NCI-H1092 (cell line): Measurements from ENCODE around the gene MAIP1.

Experiments used
- DNase-seq: peaks from one replicate; lab custom pipeline; 2025; lab: John Stamatoyannopoulos, UW

Gene MAIP1

DNA sequence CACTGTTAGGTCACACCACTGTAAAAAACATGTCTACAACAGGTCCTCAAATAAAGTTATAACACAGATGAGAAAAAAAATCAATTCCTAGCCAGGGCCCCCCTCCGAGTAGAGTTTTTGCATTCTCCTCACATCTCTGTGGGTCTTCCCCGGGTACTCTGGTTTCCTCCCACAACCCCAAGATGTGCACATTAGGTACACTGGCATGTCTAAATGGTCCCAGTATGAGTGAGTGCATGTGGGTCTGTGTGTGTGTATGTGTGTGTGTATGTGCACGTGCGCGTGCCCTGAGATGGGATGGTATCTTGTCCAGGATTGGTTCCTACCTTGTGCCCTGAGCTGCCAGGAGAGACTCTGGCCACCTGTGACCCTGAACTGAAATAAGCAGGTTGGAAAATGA is 5.0 kb upstream of the MAIP1 start:
- DNase-seq, result no peak

DNA sequence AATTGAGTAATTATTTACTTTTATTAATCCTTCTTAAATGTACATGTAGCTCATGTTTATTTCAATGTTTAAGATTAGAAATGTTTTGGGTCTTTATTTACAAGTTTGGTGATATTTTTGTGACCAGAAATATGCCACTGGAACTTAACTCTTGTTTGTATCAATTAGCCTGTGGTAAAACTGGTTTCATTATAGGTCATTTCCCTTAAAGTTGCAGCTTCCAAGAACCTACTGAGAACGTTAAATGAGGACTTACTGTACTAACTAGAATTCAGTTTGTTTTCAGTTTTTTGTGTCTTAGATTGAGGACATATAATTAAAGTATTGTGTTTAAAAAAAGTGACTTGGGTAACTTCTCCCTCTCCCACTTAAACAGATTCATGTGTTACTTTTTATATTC is 4.4 kb upstream of the MAIP1 start:
- DNase-seq, result no peak

DNA sequence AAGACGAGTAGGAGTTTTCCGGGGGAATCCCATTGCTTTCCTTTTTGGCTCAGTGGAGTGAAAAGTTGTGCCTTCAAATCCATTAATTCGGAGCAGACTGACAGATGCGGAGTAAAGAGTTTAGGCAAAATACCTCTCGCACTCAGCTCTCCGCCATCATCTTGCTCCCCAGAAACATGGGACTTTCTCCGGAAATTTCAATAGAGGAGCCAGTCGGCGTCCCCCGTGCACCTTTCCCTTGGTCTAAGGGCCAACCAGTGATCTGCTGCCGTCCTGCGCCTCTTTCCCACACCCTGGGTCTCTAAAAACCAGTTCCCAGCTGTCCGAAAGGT is 409 bp upstream of the MAIP1 start:
- no peak for DNase-seq

- DNase-seq, result no peak
These were observed 639 bp downstream of the MAIP1 start for GRCh38 chr2:199956062-199956380.

DNA sequence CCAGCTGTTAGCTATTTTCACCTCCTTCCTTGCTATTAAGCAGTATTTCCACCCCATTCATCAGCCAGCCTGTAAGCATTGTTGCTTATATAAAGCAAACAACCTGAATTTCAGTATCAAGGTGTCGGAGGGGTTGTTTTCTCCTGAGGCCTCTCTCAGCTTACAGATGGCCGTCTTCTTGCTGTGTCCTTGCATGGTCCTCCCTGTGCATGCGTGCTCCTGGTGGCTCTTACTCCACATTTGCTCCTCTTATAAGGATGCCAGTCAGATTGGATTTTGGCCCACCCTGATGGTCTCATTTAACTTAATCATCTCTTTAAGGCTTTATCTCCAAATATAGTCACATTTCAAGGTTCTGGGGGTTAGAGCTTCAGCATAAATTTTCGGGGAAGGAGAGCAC is 2.6 kb downstream of the MAIP1 start:
- no peak for DNase-seq

GRCh38 chr2:199962203-199962602 is 6.8 kb downstream of the MAIP1 start:
- DNase-seq, result no peak

- DNase-seq, result no peak
These were observed 11.0 kb downstream of the MAIP1 start for GRCh38 chr2:199966405-199966804.

GRCh38 chr2:199966976-199967375 is 11.6 kb downstream of the MAIP1 start:
- no peak for DNase-seq

GRCh38 chr2:199968126-199968525 is 12.7 kb downstream of the MAIP1 start:
- no peak for DNase-seq

DNA sequence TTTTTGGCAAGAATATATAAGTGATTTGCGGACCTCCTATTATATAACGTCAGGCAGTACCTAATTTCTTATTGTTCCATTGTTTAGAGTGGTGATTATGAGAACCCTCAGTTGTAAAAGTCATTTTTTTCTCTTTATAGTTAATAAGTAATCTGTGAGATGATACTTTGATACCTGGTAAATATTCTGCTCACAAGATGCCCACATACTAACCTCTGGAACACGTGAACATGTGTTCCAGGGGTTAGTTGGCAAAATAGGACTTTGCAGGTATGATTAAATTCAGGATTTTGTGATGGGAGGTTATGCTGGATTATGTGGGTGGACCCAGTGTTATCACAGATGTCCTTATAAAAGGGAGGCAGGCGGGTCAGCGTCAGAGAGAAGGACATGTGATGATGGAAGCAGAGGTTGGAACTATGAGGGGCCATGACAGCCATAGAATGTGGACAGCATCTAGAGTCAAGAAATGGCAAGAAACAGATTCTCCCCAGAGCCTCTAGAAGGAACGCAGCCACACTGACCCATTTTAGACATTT is 16.8 kb downstream of the MAIP1 start:
- no peak for DNase-seq

DNA sequence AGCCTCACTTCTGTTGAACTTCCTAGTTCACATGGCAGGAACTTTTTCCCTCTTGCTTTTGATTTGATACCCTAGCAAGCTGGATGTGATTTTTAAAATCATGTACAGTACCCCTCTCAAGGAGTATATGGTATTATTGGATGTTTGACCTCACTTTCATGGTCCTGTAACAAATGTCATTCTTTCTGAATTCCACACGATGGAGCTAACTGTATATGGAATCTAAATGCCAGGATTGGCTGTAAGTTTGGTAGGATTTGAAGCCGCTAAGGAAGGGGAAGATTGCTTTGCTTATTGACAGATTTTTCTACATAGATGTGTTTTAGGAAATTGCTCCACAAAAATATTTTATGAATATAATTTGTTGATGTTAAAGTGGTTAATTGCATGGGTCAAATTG is 18.3 kb downstream of the MAIP1 start:
- no peak for DNase-seq

GRCh38 chr2:199975273-199975895 is 20.0 kb downstream of the MAIP1 start:
- no peak for DNase-seq

GRCh38 chr2:199977984-199978415 is 22.6 kb downstream of the MAIP1 start:
- no peak for DNase-seq

GRCh38 chr2:199979398-199979797 is 24.0 kb downstream of the MAIP1 start:
- DNase-seq, result no peak

DNA sequence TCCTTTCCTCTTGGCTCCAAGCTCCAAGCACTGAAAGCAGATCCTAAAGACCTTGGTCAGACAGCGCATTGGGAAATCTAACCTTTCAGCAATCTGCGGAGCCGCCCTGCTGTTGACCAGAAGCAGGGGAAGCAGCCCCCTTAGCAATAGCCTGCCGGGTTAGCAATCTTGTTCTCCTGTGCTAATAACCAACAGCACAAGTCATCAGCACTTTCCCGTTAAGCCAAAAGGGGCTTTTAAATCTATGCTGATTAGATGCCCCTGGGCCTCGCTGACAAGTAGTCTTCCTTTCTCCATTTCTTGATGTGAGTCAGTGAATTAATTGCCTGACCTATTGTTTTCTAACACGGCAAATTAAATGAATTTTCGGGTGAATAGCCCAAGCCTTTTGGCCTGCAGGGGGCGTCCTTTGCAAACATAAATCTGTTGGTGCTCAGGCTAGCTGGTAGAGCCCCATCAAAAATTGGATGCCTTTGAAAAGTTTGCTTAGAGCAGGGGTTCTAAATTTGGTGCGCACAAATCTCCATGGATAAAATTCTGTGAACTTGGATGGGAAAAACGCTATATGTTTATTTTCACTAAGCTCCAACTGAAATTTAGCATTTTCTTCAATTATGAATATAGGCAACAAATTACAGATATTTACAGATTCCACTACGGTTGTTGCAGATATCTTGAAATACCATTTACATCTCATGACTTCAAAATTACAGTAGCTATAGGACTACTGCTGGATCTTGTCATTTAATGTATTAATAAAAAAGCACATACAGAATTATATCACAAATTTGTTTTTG is 24.6 kb downstream of the MAIP1 start:
- peak; percentile 43 for DNase-seq

- DNase-seq, result no peak
These were observed 26.9 kb downstream of the MAIP1 start for GRCh38 chr2:199982126-199982843.

- DNase-seq, result no peak
These were observed 28.2 kb downstream of the MAIP1 start for GRCh38 chr2:199983534-199983933.

- no peak for DNase-seq
These were observed 28.8 kb downstream of the MAIP1 start for GRCh38 chr2:199984159-199984558.

DNA sequence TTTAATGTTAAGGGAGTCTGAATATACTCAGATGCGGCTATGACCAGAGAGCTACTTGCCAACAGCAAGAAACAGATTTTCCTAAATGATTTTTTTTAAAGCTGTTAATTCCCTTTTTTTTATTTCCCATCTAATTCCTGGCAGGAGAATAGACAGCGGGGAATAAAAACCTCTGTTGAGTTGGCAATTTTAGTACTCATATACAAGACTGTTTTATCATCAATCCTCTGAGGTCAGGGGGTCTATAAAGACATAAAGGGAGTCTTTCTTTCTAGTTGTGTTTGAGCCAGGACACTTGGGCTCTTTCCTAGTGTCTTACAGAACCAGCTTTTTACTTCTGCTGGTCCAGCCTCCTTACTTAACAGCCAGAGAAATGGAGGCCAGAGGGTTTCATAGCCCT is 29.4 kb downstream of the MAIP1 start:
- no peak for DNase-seq

DNA sequence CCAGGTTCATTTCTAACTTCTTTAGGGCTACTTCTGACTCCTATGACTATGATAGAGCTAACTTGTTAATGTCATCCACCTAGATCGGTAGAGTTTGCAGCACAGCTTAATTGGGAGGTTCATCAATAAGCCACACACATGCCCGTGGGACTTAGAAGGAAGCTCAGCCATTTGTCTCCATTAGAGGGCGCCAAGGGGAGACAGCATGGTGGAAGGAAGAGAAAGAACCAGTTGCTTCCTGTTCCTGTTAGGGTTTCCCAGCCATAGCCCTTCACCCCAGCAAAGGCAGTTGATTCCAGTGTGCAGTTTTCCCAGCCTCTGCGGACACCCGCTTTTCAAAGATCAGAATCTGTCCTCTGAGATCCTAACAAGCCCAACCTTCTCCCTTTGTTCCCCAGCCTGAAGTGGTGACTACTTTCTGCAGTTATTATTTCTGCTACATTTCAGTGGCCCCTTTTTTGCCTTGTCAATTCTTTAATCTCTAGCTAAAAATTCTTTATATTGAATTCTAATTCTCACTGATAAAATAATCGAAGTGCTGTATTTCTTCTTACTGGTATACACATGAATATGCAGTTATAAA is 30.3 kb downstream of the MAIP1 start:
- peak; percentile 46 for DNase-seq

- no peak for DNase-seq
These were observed 32.2 kb downstream of the MAIP1 start for GRCh38 chr2:199987586-199987985.

GRCh38 chr2:199988151-199988550 is 32.8 kb downstream of the MAIP1 start:
- DNase-seq, result no peak

GRCh38 chr2:199989822-199990221 is 34.4 kb downstream of the MAIP1 start:
- DNase-seq, result no peak
